Measurements from ENCODE around the gene PCGF1.

DNA sequence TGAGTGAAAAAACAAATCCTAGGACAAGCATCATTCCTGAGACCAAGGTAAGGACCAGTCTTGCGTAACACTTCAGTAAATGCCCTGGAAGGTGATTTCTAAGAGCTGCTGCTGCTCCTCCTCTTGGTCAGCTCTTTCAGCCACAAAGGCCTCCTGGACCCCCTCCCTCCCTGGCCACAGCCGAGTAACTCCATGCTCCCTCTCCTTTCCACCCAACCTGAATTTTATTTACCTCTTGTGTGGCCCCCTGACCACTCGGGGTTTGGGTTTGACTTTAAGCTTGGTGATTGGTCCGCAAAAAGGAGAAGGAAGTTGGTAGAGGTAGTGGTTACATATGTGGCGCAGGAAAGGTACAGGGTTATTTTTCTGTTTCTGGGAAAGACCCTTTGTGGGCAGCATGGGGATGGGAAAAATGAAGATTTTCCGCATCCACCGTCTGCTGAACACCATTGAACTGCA is 31.4 kb upstream of the PCGF1 start:
- TF ChIP-seq ZFP30 (CRISPR knock-in tag; IDR thresholded peaks at IDR 0.05), result no peak
- TF ChIP-seq RARB (CRISPR knock-in tag; IDR thresholded peaks at IDR 0.05), result no peak
- TF ChIP-seq ARNTL (CRISPR knock-in tag; IDR thresholded peaks at IDR 0.05; ENCODE audit: borderline replicate concordance, low read depth), result no peak
- TF ChIP-seq, protein P1, sequence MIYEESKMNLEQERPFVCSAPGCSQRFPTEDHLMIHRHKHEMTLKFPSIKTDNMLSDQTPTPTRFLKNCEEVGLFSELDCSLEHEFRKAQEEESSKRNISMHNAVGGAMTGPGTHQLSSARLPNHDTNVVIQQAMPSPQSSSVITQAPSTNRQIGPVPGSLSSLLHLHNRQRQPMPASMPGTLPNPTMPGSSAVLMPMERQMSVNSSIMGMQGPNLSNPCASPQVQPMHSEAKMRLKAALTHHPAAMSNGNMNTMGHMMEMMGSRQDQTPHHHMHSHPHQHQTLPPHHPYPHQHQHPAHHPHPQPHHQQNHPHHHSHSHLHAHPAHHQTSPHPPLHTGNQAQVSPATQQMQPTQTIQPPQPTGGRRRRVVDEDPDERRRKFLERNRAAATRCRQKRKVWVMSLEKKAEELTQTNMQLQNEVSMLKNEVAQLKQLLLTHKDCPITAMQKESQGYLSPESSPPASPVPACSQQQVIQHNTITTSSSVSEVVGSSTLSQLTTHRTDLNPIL (CRISPR knock-in tag; IDR thresholded peaks at IDR 0.05; ENCODE audit: low read depth), result no peak
- TF ChIP-seq, protein P2, sequence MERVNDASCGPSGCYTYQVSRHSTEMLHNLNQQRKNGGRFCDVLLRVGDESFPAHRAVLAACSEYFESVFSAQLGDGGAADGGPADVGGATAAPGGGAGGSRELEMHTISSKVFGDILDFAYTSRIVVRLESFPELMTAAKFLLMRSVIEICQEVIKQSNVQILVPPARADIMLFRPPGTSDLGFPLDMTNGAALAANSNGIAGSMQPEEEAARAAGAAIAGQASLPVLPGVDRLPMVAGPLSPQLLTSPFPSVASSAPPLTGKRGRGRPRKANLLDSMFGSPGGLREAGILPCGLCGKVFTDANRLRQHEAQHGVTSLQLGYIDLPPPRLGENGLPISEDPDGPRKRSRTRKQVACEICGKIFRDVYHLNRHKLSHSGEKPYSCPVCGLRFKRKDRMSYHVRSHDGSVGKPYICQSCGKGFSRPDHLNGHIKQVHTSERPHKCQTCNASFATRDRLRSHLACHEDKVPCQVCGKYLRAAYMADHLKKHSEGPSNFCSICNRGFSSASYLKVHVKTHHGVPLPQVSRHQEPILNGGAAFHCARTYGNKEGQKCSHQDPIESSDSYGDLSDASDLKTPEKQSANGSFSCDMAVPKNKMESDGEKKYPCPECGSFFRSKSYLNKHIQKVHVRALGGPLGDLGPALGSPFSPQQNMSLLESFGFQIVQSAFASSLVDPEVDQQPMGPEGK (CRISPR knock-in tag; IDR thresholded peaks at IDR 0.05; ENCODE audit: borderline replicate concordance), result no peak
- no peak for TF ChIP-seq PPARA (CRISPR knock-in tag; IDR thresholded peaks at IDR 0.05; ENCODE audit: borderline replicate concordance)
- no peak for TF ChIP-seq ZC3H10 (CRISPR knock-in tag; IDR thresholded peaks at IDR 0.05)
- no peak for TF ChIP-seq ZNF70 (CRISPR knock-in tag; IDR thresholded peaks at IDR 0.05)
- TF ChIP-seq, protein P3, sequence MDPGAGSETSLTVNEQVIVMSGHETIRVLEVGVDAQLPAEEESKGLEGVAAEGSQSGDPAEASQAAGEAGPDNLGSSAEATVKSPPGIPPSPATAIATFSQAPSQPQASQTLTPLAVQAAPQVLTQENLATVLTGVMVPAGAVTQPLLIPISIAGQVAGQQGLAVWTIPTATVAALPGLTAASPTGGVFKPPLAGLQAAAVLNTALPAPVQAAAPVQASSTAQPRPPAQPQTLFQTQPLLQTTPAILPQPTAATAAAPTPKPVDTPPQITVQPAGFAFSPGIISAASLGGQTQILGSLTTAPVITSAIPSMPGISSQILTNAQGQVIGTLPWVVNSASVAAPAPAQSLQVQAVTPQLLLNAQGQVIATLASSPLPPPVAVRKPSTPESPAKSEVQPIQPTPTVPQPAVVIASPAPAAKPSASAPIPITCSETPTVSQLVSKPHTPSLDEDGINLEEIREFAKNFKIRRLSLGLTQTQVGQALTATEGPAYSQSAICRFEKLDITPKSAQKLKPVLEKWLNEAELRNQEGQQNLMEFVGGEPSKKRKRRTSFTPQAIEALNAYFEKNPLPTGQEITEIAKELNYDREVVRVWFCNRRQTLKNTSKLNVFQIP (CRISPR knock-in tag; IDR thresholded peaks at IDR 0.05; ENCODE audit: borderline replicate concordance, low read depth), result no peak
- TF ChIP-seq ZFP3 (CRISPR knock-in tag; IDR thresholded peaks at IDR 0.05), result no peak
- TF ChIP-seq CSDC2 (CRISPR knock-in tag; IDR thresholded peaks at IDR 0.05), result no peak
- TF ChIP-seq BACH2 (CRISPR knock-in tag; IDR thresholded peaks at IDR 0.05; ENCODE audit: borderline replicate concordance), result no peak

All from SK-N-SH treated with all-trans-retinoic acid at 6 μM for 48 hours (cell line).